WTC11 (cell line): ENCODE data around the gene TGDS.

Experiments used
- ATF3 ChIP-seq: sonication (generic); formaldehyde crosslinking; conservative IDR thresholded peaks from 2 replicates; pipeline ENCODE4 v1.8.1; 2022; ENCODE audit warnings: mild to moderate bottlenecking, missing genetic modification reagents
- CTCF ChIP-seq: fragments of 200-600 bp; IDR thresholded peaks from 2 replicates; pipeline ENCODE4 v1.8.0; 2022; ENCODE audit warnings: antibody characterized with exemption
- IRF1 ChIP-seq: sonication (generic); formaldehyde crosslinking; IDR thresholded peaks from 2 replicates; pipeline ENCODE4 v1.8.0; 2023; ENCODE audit warnings: missing genetic modification reagents
- JUN ChIP-seq: sonication (generic); formaldehyde crosslinking; IDR thresholded peaks from 2 replicates; pipeline ENCODE4 v1.8.0; 2023; ENCODE audit warnings: mild to moderate bottlenecking, missing genetic modification reagents
- RELA ChIP-seq: sonication (generic); formaldehyde crosslinking; IDR thresholded peaks from 2 replicates; pipeline ENCODE4 v1.8.1; 2022; ENCODE audit warnings: missing genetic modification reagents, mild to moderate bottlenecking, borderline replicate concordance
- SP1 ChIP-seq: sonication (generic); formaldehyde crosslinking; conservative IDR thresholded peaks from 2 replicates; pipeline ENCODE4 v1.8.1; 2022; ENCODE audit warnings: missing genetic modification reagents
- TEAD1 ChIP-seq: sonication (generic); formaldehyde crosslinking; IDR thresholded peaks from 2 replicates; pipeline ENCODE4 v1.8.0; 2022; ENCODE audit warnings: mild to moderate bottlenecking, missing genetic modification reagents
- TP53 ChIP-seq: sonication (generic); formaldehyde crosslinking; IDR thresholded peaks from 2 replicates; pipeline ENCODE4 v1.8.1; 2023; ENCODE audit warnings: mild to moderate bottlenecking, missing genetic modification reagents
- ZNF138 ChIP-seq: sonication (generic); formaldehyde crosslinking; conservative IDR thresholded peaks from 2 replicates; pipeline ENCODE4 v1.8.1; 2022; ENCODE audit warnings: mild to moderate bottlenecking, moderate library complexity, missing genetic modification reagents
- TF ChIP-seq, protein P1 (sequence below): sonication (generic); formaldehyde crosslinking; IDR thresholded peaks from 2 replicates; pipeline ENCODE4 v1.8.1; 2022; ENCODE audit warnings: low read depth, missing genetic modification reagents, borderline replicate concordance
- TF ChIP-seq, protein P2 (sequence below): fragments of 250-450 bp; sonication (Bioruptor Pico); IDR thresholded peaks from 2 replicates; pipeline ENCODE4 v2.1.2; 2022; ENCODE audit warnings: mild to moderate bottlenecking, moderate library complexity

DNA sequence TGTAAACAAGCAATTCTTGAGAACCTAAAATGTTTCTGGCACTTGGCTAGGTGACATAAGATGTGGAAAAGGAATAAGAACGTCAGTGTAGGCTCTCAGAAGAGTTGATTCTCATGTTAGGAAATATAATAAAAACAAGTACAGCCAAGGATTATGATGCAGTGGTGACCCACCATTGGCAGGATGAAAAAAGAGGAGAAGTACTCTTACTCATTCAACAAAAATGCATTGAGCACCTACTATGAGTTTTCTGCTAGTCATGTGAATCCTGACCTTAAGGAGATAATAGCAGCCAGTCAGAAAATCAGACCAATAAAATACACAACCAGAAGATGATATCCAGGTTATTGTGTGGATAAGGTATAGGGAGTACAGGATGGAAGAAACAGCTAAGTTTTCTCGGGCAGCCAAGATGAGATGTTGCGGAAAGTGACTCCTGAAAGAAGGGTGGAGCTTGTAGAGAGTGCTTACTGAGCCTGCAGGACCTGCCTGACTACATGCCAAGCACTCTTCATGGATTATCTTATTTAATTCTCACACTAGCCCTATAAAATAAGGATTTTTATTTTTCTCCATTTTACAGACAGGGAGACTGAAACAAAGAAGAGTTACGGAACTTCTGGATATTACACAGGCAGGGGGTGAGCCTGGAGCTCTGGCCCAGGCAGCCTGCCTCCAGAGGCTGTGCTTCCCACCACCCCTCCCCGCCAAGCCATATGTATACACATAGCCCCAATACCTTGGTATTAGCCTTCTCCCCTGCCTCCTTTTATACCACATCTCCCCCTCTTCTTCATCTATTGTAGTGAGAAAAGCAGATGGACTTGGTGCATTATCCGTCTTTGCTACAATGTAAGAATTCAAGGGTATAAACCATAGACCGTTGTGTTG is 58.0 kb downstream of the TGDS start:
- TF ChIP-seq RELA (CRISPR knock-in tag) (no peak), CTCF (no peak), SP1 (CRISPR knock-in tag) (no peak), TP53 (CRISPR knock-in tag) (no peak), JUN (CRISPR knock-in tag) (no peak), ATF3 (CRISPR knock-in tag) (no peak), IRF1 (CRISPR knock-in tag) (no peak), TEAD1 (CRISPR knock-in tag) (no peak), ZNF138 (CRISPR knock-in tag) (no peak)
- TF ChIP-seq, protein P1, sequence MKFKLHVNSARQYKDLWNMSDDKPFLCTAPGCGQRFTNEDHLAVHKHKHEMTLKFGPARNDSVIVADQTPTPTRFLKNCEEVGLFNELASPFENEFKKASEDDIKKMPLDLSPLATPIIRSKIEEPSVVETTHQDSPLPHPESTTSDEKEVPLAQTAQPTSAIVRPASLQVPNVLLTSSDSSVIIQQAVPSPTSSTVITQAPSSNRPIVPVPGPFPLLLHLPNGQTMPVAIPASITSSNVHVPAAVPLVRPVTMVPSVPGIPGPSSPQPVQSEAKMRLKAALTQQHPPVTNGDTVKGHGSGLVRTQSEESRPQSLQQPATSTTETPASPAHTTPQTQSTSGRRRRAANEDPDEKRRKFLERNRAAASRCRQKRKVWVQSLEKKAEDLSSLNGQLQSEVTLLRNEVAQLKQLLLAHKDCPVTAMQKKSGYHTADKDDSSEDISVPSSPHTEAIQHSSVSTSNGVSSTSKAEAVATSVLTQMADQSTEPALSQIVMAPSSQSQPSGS (CRISPR knock-in tag): no peak
- TF ChIP-seq, protein P2, sequence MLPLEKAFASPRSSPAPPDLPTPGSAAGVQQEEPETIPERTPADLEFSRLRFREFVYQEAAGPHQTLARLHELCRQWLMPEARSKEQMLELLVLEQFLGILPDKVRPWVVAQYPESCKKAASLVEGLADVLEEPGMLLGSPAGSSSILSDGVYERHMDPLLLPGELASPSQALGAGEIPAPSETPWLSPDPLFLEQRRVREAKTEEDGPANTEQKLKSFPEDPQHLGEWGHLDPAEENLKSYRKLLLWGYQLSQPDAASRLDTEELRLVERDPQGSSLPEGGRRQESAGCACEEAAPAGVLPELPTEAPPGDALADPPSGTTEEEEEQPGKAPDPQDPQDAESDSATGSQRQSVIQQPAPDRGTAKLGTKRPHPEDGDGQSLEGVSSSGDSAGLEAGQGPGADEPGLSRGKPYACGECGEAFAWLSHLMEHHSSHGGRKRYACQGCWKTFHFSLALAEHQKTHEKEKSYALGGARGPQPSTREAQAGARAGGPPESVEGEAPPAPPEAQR: no peak
